ENCODE data around the gene RANBP9. TPM values are rescaled to one million over a fixed set of nuclear protein-coding genes. Genes with fewer than 3 reads are reported as not detected.

Gene RANBP9
- total and polyA plus RNA-seq, 9 of the 15 experiments (the other 6 are each of a cell fraction or from before 2014, with no cell fraction given) = 27.5 to 130 (median 61.5) TPM

- TF ChIP-seq ZNF407 (IDR thresholded peaks at IDR 0.05; ENCODE audit: low read depth) = no peak
- 0 out of 2 replicates have a peak, but pooled peaks have one; percentile 22 for TF ChIP-seq ARID3A (IDR thresholded peaks at IDR 0.05; ENCODE audit: borderline replicate concordance, low read depth, low read length)
- TF ChIP-seq ZBTB26 (CRISPR knock-in tag; IDR thresholded peaks at IDR 0.05) = 0 out of 2 replicates have a peak, but pooled peaks have one; percentile 33
- no peak for TF ChIP-seq ZNF57 (CRISPR knock-in tag; IDR thresholded peaks at IDR 0.05)
- TF ChIP-seq TBP (optimal IDR thresholded peaks at IDR 0.05; ENCODE audit: low read depth, low read length) = no peak
- TF ChIP-seq PRDM10 (IDR thresholded peaks at IDR 0.05; ENCODE audit: partially characterized antibody) = peak; percentile 26
- TF ChIP-seq PRPF4 (IDR thresholded peaks at IDR 0.05; ENCODE audit: insufficient read depth, low read depth, low read length, poor library complexity, severe bottlenecking) = no peak
- no peak for TF ChIP-seq TCF7 (IDR thresholded peaks at IDR 0.05; ENCODE audit: borderline replicate concordance)
- no peak for TF ChIP-seq COPS2 (conservative IDR thresholded peaks at IDR 0.05)
- 0 out of 2 replicates have a peak, but pooled peaks have one; percentile 30 for TF ChIP-seq CXXC5 (CRISPR knock-in tag; IDR thresholded peaks at IDR 0.05)
- TF ChIP-seq ZNF589 (CRISPR knock-in tag; IDR thresholded peaks at IDR 0.05; ENCODE audit: low read depth) = 0 out of 2 replicates have a peak, but pooled peaks have one; percentile 28
- TF ChIP-seq ZNF408 (CRISPR knock-in tag; IDR thresholded peaks at IDR 0.05; ENCODE audit: low read depth) = no peak
- TF ChIP-seq ARNT (IDR thresholded peaks at IDR 0.05) = 0 out of 4 replicates have a peak, but pooled peaks of 1 of the 2 experiments have one; percentile 3
These were observed 33.8 kb downstream of the RANBP9 start (continued) for GRCh38 chr6:13677878-13678254.

All from K562 (cell line).